ENCODE measurements around the gene EFNB2.

- TF ChIP-seq, protein P1, sequence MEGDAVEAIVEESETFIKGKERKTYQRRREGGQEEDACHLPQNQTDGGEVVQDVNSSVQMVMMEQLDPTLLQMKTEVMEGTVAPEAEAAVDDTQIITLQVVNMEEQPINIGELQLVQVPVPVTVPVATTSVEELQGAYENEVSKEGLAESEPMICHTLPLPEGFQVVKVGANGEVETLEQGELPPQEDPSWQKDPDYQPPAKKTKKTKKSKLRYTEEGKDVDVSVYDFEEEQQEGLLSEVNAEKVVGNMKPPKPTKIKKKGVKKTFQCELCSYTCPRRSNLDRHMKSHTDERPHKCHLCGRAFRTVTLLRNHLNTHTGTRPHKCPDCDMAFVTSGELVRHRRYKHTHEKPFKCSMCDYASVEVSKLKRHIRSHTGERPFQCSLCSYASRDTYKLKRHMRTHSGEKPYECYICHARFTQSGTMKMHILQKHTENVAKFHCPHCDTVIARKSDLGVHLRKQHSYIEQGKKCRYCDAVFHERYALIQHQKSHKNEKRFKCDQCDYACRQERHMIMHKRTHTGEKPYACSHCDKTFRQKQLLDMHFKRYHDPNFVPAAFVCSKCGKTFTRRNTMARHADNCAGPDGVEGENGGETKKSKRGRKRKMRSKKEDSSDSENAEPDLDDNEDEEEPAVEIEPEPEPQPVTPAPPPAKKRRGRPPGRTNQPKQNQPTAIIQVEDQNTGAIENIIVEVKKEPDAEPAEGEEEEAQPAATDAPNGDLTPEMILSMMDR (IDR thresholded peaks at IDR 0.05) = no peak
- no peak for TF ChIP-seq POLR2AphosphoS5 (IDR thresholded peaks at IDR 0.05)
- no peak for TF ChIP-seq POLR2A (IDR thresholded peaks at IDR 0.05)
These were observed 58.2 kb downstream of the EFNB2 start for GRCh38 chr13:106477303-106477702.
